CD8-positive, alpha-beta memory T cell (primary cell): ENCODE measurements around the gene TXNRD2. TPM values are rescaled to one million over a fixed set of nuclear protein-coding genes. Genes with fewer than 3 reads are reported as not detected.

Experiments used
- CTCF ChIA-PET: fragments of 350-600 bp; sonication (Branson Sonifier 250); formaldehyde crosslinking; loops from one replicate; lab custom pipeline; 2021; ENCODE audit warnings: antibody characterized with exemption; lab: Charles Lee
- POLR2A ChIA-PET: fragments of 350-600 bp; sonication (Branson Sonifier 250); formaldehyde crosslinking; loops from one replicate; lab custom pipeline; 2021; ENCODE audit warnings: antibody characterized with exemption; lab: Charles Lee
- DNase-seq, 5 donors: peaks; one replicate each; pipeline versions ENCODE4 v3.0.0 to v3.0.0-alpha.2; 2020 to 2022; ENCODE audit warnings: mixed read lengths in 1 of 5
- H3K27ac ChIP-seq: one replicate; pipeline ENCODE4 v1.7.0; 2013; ENCODE audit warnings: low read depth, mild to moderate bottlenecking, low read length, moderate library complexity
- H3K27me3 ChIP-seq: 2 replicates; pipeline ENCODE4 v1.7.0; 2013; ENCODE audit warnings: low read length, mild to moderate bottlenecking; ENCODE audit not compliant: insufficient read depth, poor library complexity, severe bottlenecking
- H3K36me3 ChIP-seq: 2 replicates; pipeline ENCODE4 v1.7.0; 2013; ENCODE audit warnings: mild to moderate bottlenecking, low read length, moderate library complexity; ENCODE audit not compliant: insufficient read depth
- H3K4me1 ChIP-seq: 2 replicates; pipeline ENCODE4 v1.7.0; 2013; ENCODE audit warnings: mild to moderate bottlenecking, low read length, moderate library complexity; ENCODE audit not compliant: insufficient read depth
- H3K4me3 ChIP-seq: 2 replicates; pipeline ENCODE4 v1.7.0; 2013; ENCODE audit warnings: mild to moderate bottlenecking, low read length
- H3K9me3 ChIP-seq: 2 replicates; pipeline ENCODE4 v1.7.0; 2013; ENCODE audit warnings: mild to moderate bottlenecking, low read length
- H3K27ac Mint-ChIP-seq, 8 donors: one replicate each; pipeline ENCODE4 v1.8.0; 2020 to 2021; ENCODE audit warnings: mixed read lengths in 8 of 8, mild to moderate bottlenecking in 6 of 8, inconsistent platforms in 3 of 8, moderate library complexity in 3 of 8
- H3K27me3 Mint-ChIP-seq, 2 donors: one replicate each; pipeline ENCODE4 v1.8.0; 2020 to 2021; ENCODE audit warnings: mixed read lengths in 2 of 2, mild to moderate bottlenecking in 1 of 2, moderate library complexity in 1 of 2
- H3K36me3 Mint-ChIP-seq, 3 donors: one replicate each; pipeline ENCODE4 v1.8.0; 2020 to 2021; ENCODE audit warnings: mixed read lengths in 3 of 3, inconsistent platforms in 1 of 3, mild to moderate bottlenecking in 1 of 3
- H3K4me1 Mint-ChIP-seq, 3 donors: one replicate each; pipeline ENCODE4 v1.8.0; 2020 to 2021; ENCODE audit warnings: mixed read lengths in 3 of 3, inconsistent platforms in 1 of 3, mild to moderate bottlenecking in 1 of 3
- H3K4me3 Mint-ChIP-seq, 7 donors: one replicate each; pipeline ENCODE4 v1.8.0; 2020 to 2021; ENCODE audit warnings: mixed read lengths in 7 of 7, mild to moderate bottlenecking in 6 of 7, moderate library complexity in 4 of 7, inconsistent platforms in 2 of 7
- H3K9me3 Mint-ChIP-seq, 5 donors: one replicate each; pipeline ENCODE4 v1.8.0; 2020 to 2022; ENCODE audit warnings: mixed read lengths in 5 of 5, mild to moderate bottlenecking in 3 of 5, moderate library complexity in 2 of 5, inconsistent platforms in 1 of 5
- polyA plus RNA-seq: library from polyadenylated mRNA; unstranded; fragments of 300-500 nt; fragmentation: Illumina TruSeq; gene quantifications from one replicate; pipeline ENCODE4 v1.2.3, GENCODE V29; 2021
- total RNA-seq, 2 experiments: library from RNA; stranded (reverse); gene quantifications; one replicate each; pipeline ENCODE4 v1.2.3, GENCODE V29; 2021

TXNRD2 gene
- total and polyA plus RNA-seq, 3 experiments from 2014 or later, result 13.8 to 27.9 (median 27.6) TPM

- Histone ChIP-seq H3K4me1 (peaks cover 37% of the 10 kb centered on the region), H3K36me3 (peaks cover 28% of the 10 kb centered on the region), H3K9me3 (no peaks in the 10 kb centered on the region), H3K27ac (no peak overlapping the region), H3K27me3 (no peaks in the 10 kb centered on the region), H3K4me3 (no peak overlapping the region)
- Mint-ChIP-seq H3K9me3 (no peaks in the 10 kb centered on the region), H3K4me3 (no peak overlapping the region), H3K27ac (peak overlapping the region in 2 of 8 donors; percentile 47 to 49), H3K27me3 (no peaks in the 10 kb centered on the region), H3K36me3 (peaks cover 0 to 47% (median 4%) of the 10 kb centered on the region in 3 donors), H3K4me1 (peaks cover 23 to 53% (median 25%) of the 10 kb centered on the region in 3 donors)
- no peak for DNase-seq
- CTCF ChIA-PET, result no interaction called here
- POLR2A ChIA-PET, result no interaction called here
These were observed 93.1 kb downstream of the TXNRD2 start for GRCh38 chr22:19848298-19849224.

GRCh38 chr22:19847345-19847632 is 94.3 kb downstream of the TXNRD2 start:
- Histone ChIP-seq H3K27me3 (no peaks in the 10 kb centered on the region), H3K9me3 (no peaks in the 10 kb centered on the region), H3K36me3 (peaks cover 28% of the 10 kb centered on the region), H3K4me3 (no peak overlapping the region), H3K27ac (no peak overlapping the region), H3K4me1 (peaks cover 24% of the 10 kb centered on the region)
- POLR2A ChIA-PET, result no interaction called here
- H3K9me3 Mint-ChIP-seq, result no peaks in the 10 kb centered on the region
- no peaks in the 10 kb centered on the region for H3K27me3 Mint-ChIP-seq
- no peak for DNase-seq
- H3K4me3 Mint-ChIP-seq, result no peak overlapping the region
- peaks cover 11 to 41% (median 12%) of the 10 kb centered on the region in 3 donors for H3K4me1 Mint-ChIP-seq
- H3K27ac Mint-ChIP-seq, result peak overlapping the region in 1 of 8 donors; percentile 47
- CTCF ChIA-PET, result no interaction called here
- peaks cover 0 to 37% (median 4%) of the 10 kb centered on the region in 3 donors for H3K36me3 Mint-ChIP-seq

- H3K27ac Mint-ChIP-seq, result no peak overlapping the region
- H3K9me3 ChIP-seq, result no peaks in the 10 kb centered on the region
- H3K27me3 Mint-ChIP-seq, result no peaks in the 10 kb centered on the region
- H3K27ac ChIP-seq, result no peak overlapping the region
- ChIA-PET POLR2A (no interaction called here), CTCF (no interaction called here)
- DNase-seq, result no peak
- H3K36me3 Mint-ChIP-seq, result peaks cover 0 to 33% (median 4%) of the 10 kb centered on the region in 3 donors
- H3K4me3 ChIP-seq, result no peak overlapping the region
- H3K4me3 Mint-ChIP-seq, result peak overlapping the region in 1 of 7 donors; percentile 42
- H3K4me1 ChIP-seq, result peaks cover 24% of the 10 kb centered on the region
- H3K4me1 Mint-ChIP-seq, result peaks cover 8 to 39% (median 9%) of the 10 kb centered on the region in 3 donors
- H3K36me3 ChIP-seq, result peaks cover 24% of the 10 kb centered on the region
- no peaks in the 10 kb centered on the region for H3K9me3 Mint-ChIP-seq
- H3K27me3 ChIP-seq, result no peaks in the 10 kb centered on the region
These were observed 94.8 kb downstream of the TXNRD2 start for GRCh38 chr22:19846620-19847344.

- Mint-ChIP-seq H3K4me1 (peaks cover 8 to 39% (median 9%) of the 10 kb centered on the region in 3 donors), H3K27me3 (no peaks in the 10 kb centered on the region), H3K27ac (peak overlapping the region in 4 of 8 donors; percentile 38 to 90 (median 68)), H3K4me3 (peak overlapping the region in 1 of 7 donors; percentile 58), H3K9me3 (no peaks in the 10 kb centered on the region), H3K36me3 (peaks cover 0 to 20% (median 4%) of the 10 kb centered on the region in 3 donors)
- POLR2A ChIA-PET, result no interaction called here
- Histone ChIP-seq H3K4me3 (no peak overlapping the region), H3K36me3 (peaks cover 11% of the 10 kb centered on the region), H3K27me3 (no peaks in the 10 kb centered on the region), H3K27ac (no peak overlapping the region), H3K4me1 (peaks cover 24% of the 10 kb centered on the region), H3K9me3 (no peaks in the 10 kb centered on the region)
- DNase-seq, result no peak
- CTCF ChIA-PET, result no interaction called here
These were observed 96.4 kb downstream of the TXNRD2 start for GRCh38 chr22:19845054-19845722.

DNA sequence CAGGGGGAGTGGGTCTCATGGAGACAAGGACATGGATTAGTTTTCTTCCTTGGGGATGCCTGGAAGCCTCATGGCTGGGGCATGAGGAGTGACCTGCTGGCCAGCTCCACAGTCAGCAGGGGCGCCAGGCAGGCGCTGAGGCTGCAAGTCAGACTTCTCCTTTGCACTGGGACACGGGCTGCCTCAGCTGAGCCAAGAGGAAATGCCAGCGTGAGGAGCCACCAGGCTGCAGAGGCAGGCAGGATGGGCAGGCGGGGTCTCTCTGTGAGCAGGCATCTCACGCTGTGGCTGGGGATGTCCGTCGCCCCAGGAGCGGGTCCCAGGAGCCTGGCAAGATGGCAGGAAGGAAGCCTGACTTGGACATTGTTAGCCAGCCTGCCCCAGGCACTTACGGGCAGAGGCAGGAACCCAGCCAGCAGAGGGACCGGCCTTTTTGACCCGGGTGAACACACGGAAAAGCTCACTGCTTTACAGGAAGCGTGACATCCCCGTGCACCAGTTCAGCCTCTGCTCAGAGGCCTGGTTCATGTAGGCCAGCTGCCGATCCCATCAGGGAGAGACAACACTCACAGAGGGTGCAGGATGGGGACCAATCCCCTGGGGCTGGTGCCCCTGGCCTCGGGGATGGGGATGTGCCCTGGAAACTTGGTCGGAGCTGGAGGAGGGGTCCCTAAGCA is 97.1 kb downstream of the TXNRD2 start:
- DNase-seq, result peak in 1 of 5 donors; percentile 41
- peak overlapping the region in 3 of 7 donors; percentile 50 to 81 (median 58) for H3K4me3 Mint-ChIP-seq
- Histone ChIP-seq H3K27me3 (no peaks in the 10 kb centered on the region), H3K9me3 (no peaks in the 10 kb centered on the region), H3K36me3 (peaks cover 9% of the 10 kb centered on the region), H3K4me3 (no peak overlapping the region), H3K27ac (no peak overlapping the region), H3K4me1 (peaks cover 24% of the 10 kb centered on the region)
- ChIA-PET POLR2A (no interaction called here), CTCF (no interaction called here)
- peaks cover 8 to 39% (median 9%) of the 10 kb centered on the region in 3 donors for H3K4me1 Mint-ChIP-seq
- no peaks in the 10 kb centered on the region for H3K9me3 Mint-ChIP-seq
- peak overlapping the region in 5 of 8 donors; percentile 55 to 90 (median 63) for H3K27ac Mint-ChIP-seq
- H3K36me3 Mint-ChIP-seq, result peaks cover 0 to 16% (median 4%) of the 10 kb centered on the region in 3 donors
- H3K27me3 Mint-ChIP-seq, result no peaks in the 10 kb centered on the region

DNA sequence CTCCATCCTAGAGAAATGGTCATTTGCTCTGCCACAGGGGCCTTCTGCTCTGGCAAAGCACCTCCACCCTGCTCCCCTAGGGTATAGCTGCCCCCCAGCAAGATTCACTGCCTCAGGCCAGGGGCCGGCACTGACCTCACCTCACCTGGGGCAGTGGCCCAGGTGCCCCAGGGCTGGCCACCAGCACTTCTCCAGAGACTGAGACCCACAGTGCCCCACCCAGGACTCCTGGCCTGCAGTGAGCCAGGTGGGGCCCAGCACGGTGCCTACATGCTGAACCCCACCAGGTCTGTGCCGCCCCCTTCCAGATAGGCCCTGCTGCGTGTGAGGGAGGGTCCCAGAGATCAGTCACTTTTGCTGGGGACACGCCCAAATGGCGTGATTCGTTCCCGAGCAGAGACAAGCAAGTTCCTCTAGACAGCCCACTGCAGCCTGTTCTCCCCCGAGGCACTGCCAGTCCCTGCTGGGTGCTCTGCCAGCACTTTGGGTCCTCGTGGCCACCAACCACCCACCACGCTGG is 97.7 kb downstream of the TXNRD2 start:
- Mint-ChIP-seq H3K27me3 (no peaks in the 10 kb centered on the region), H3K4me1 (peaks cover 9 to 39% (median 9%) of the 10 kb centered on the region in 3 donors), H3K36me3 (peaks cover 0 to 14% (median 4%) of the 10 kb centered on the region in 3 donors), H3K27ac (peak overlapping the region in 3 of 8 donors; percentile 15 to 63 (median 55)), H3K4me3 (peak overlapping the region in 1 of 7 donors; percentile 58), H3K9me3 (no peaks in the 10 kb centered on the region)
- peaks cover 24% of the 10 kb centered on the region for H3K4me1 ChIP-seq
- H3K27ac ChIP-seq, result no peak overlapping the region
- DNase-seq, result peak in 1 of 5 donors; percentile 8
- H3K36me3 ChIP-seq, result peaks cover 8% of the 10 kb centered on the region
- CTCF ChIA-PET, result no interaction called here
- POLR2A ChIA-PET, result no interaction called here
- H3K4me3 ChIP-seq, result no peak overlapping the region
- no peaks in the 10 kb centered on the region for H3K27me3 ChIP-seq
- no peaks in the 10 kb centered on the region for H3K9me3 ChIP-seq

DNA sequence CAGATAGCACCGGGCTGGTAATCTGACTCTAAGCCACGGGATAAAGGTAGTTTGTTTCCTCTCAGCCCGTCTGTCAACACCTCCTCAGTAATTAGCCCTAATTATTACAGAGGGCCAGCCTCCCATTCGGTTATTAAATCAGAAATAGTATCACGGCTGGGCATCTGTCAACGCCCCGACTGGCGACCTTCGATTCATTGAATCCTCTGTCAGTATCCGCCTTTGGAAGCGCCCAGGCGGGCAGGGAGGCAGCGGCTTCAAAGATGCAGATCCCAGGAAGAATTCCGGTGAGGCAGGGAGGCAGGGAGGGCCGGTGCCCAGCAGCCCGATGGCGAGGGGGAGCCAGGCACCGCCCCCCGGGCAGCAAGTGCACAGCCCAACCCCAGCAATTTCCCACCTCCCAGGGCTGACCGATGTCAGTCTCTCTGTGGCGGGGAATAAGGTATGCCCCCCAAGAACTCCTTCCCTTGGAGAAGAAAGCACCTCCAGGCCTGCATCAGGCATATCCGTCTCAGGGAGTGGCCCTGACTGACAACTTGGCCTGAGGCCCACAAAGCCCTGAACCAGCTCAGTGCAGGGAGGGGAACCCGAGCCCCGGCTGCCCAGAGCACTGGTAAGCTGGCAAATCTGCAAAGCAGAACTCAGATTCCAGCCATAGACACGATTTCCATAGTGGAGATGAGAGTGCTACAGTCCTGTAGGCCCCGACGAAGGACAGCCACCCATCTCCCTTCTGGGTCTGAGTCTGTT is 98.3 kb downstream of the TXNRD2 start:
- H3K4me3 Mint-ChIP-seq, result no peak overlapping the region
- DNase-seq, result no peak
- peaks cover 5% of the 10 kb centered on the region for H3K36me3 ChIP-seq
- H3K4me1 Mint-ChIP-seq, result peaks cover 9 to 39% (median 13%) of the 10 kb centered on the region in 3 donors
- peak overlapping the region in 1 of 8 donors; percentile 41 for H3K27ac Mint-ChIP-seq
- H3K36me3 Mint-ChIP-seq, result peaks cover 0 to 12% (median 4%) of the 10 kb centered on the region in 3 donors
- peaks cover 24% of the 10 kb centered on the region for H3K4me1 ChIP-seq
- no peak overlapping the region for H3K4me3 ChIP-seq
- H3K9me3 ChIP-seq, result no peaks in the 10 kb centered on the region
- no peaks in the 10 kb centered on the region for H3K27me3 ChIP-seq
- ChIA-PET POLR2A (no interaction called here), CTCF (no interaction called here)
- no peak overlapping the region for H3K27ac ChIP-seq
- H3K9me3 Mint-ChIP-seq, result no peaks in the 10 kb centered on the region
- H3K27me3 Mint-ChIP-seq, result no peaks in the 10 kb centered on the region
